Keratinocyte (primary cell): ENCODE results near the gene DAGLA. TPM values are rescaled to one million over a fixed set of nuclear protein-coding genes. Genes with fewer than 3 reads are reported as not detected.
"Not testable (repeated sequence)": the region's sequence is repeated elsewhere in the genome, so short reads cannot be mapped to it uniquely, and the experiment has no call there.

Experiments used
- DNase-seq: peaks from one replicate; pipeline ENCODE4 v3.0.0-alpha.2; 2011; ENCODE audit warnings: low read depth, missing footprints, low spot score
- FAIRE-seq: peaks from 2 replicates; lab custom pipeline; 2011; peaks lifted over from hg19 to GRCh38; lab: Jason Lieb, UNC
- H2AFZ ChIP-seq: 2 replicates; pipeline ENCODE4 v1.6.0; 2012; ENCODE audit warnings: low read length, control low read depth, inconsistent platforms; ENCODE audit not compliant: control insufficient read depth
- H3K27ac ChIP-seq: 2 replicates; pipeline ENCODE4 v1.5.1; 2011; ENCODE audit warnings: low read length; ENCODE audit not compliant: control insufficient read depth, insufficient read depth
- H3K27me3 ChIP-seq: 3 replicates; pipeline ENCODE4 v1.6.0; 2011; ENCODE audit warnings: low read length; ENCODE audit not compliant: control insufficient read depth, insufficient read depth; ENCODE audit errors: extremely low read depth
- H3K36me3 ChIP-seq, 2 experiments: 2 replicates in 1 of 2; 3 replicates in 1 of 2; pipeline ENCODE4 v1.5.1; 2011; ENCODE audit warnings: low read length in 2 of 2, mild to moderate bottlenecking in 1 of 2; ENCODE audit not compliant: control insufficient read depth in 2 of 2, insufficient read depth in 2 of 2; ENCODE audit errors: extremely low read depth in 1 of 2
- H3K4me1 ChIP-seq: 3 replicates; pipeline ENCODE4 v1.5.1; 2011; ENCODE audit warnings: low read length; ENCODE audit not compliant: control insufficient read depth, insufficient read depth; ENCODE audit errors: extremely low read depth
- H3K4me2 ChIP-seq: 3 replicates; pipeline ENCODE4 v1.6.0; 2011; ENCODE audit warnings: low read depth, low read length; ENCODE audit not compliant: control insufficient read depth, insufficient read depth; ENCODE audit errors: extremely low read depth
- H3K4me3 ChIP-seq, 3 experiments: fragments of 200-600 bp in 1 of 3; sonication (generic) in 1 of 3; 2 replicates in 2 of 3; 3 replicates in 1 of 3; pipeline ENCODE4 v1.5.1; 2011 to 2016; ENCODE audit warnings: low read length in 3 of 3, mild to moderate bottlenecking in 3 of 3, control low read depth in 2 of 3, inconsistent platforms in 1 of 3, low read depth in 1 of 3, mixed read lengths in 1 of 3, mixed run types in 1 of 3, moderate library complexity in 1 of 3; ENCODE audit not compliant: control insufficient read depth in 2 of 3, insufficient read depth in 2 of 3; ENCODE audit errors: extremely low read depth in 1 of 3
- H3K79me2 ChIP-seq: 2 replicates; pipeline ENCODE4 v1.6.0; 2012; ENCODE audit warnings: low read length; ENCODE audit not compliant: control insufficient read depth, insufficient read depth
- H3K9ac ChIP-seq: 3 replicates; pipeline ENCODE4 v1.6.0; 2011; ENCODE audit warnings: low read length; ENCODE audit not compliant: control insufficient read depth, insufficient read depth; ENCODE audit errors: extremely low read depth
- H3K9me1 ChIP-seq: 3 replicates; pipeline ENCODE4 v1.6.0; 2011; ENCODE audit warnings: low read length; ENCODE audit not compliant: control insufficient read depth, insufficient read depth; ENCODE audit errors: extremely low read depth
- H3K9me3 ChIP-seq: 2 replicates; pipeline ENCODE4 v1.5.1; 2012; ENCODE audit warnings: low read depth, low read length; ENCODE audit not compliant: control insufficient read depth
- H4K20me1 ChIP-seq: 3 replicates; pipeline ENCODE4 v1.6.0; 2011; ENCODE audit warnings: low read length; ENCODE audit not compliant: control insufficient read depth, insufficient read depth; ENCODE audit errors: extremely low read depth
- CTCF ChIP-seq, 3 experiments: IDR thresholded peaks in 1 of 3; conservative IDR thresholded peaks in 1 of 3; optimal IDR thresholded peaks in 1 of 3; 2 replicates in 2 of 3; 3 replicates in 1 of 3; pipeline versions ENCODE3 to v1.5.1; 2011; ENCODE audit warnings: low read length in 3 of 3, mild to moderate bottlenecking in 3 of 3, moderate library complexity in 2 of 3, control low read depth in 1 of 3, inconsistent platforms in 1 of 3; ENCODE audit not compliant: insufficient read depth in 2 of 3; ENCODE audit errors: extremely low read depth in 1 of 3
- EZH2 ChIP-seq: IDR thresholded peaks from one replicate; pipeline ENCODE4 v1.6.1; 2012; ENCODE audit warnings: inconsistent platforms, mild to moderate bottlenecking, low read length, moderate library complexity
- dilution Hi-C: fragments of 300-500 bp; cut with MboI; formaldehyde crosslinking; loops from one replicate; pipeline ENCODE4 v1.7.0; 2020; ENCODE audit warnings: low sequenced_read_pairs; ENCODE audit not compliant: extremely low pct_ligation_motif_present
- polyA plus RNA-seq, 5 experiments: library from polyadenylated mRNA; depleted of rRNA in 3 of 5; stranded (reverse) in 3 of 5; stranded (forward) in 1 of 5; unstranded in 1 of 5; fragments of >200 nt; gene quantifications; 1 replicate in 1 of 5; 2 replicates in 3 of 5; 3 replicates in 1 of 5; pipeline versions ENCODE4 v1.2.1 to v1.2.3, GENCODE V29; 2011 to 2012; ENCODE audit warnings: missing spikeins in 2 of 5, low read depth in 1 of 5, low replicate concordance in 1 of 5

DAGLA gene
- polyA plus RNA-seq, 1 donor (not counting 4 experiments of a cell fraction or from before 2014, with no cell fraction given): 0.03 TPM

GRCh38 chr11:61659413-61660196 is 20.6 kb upstream of the DAGLA start:
- Histone ChIP-seq H3K4me2 (no peak overlapping the region), H3K9ac (no peak overlapping the region), H2AFZ (no peak overlapping the region), H3K4me1 (no peaks in the 10 kb centered on the region), H3K9me3 (no peaks in the 10 kb centered on the region), H3K4me3 (no peak overlapping the region), H3K27ac (no peak overlapping the region), H3K79me2 (no peaks in the 10 kb centered on the region), H3K36me3 (no peaks in the 10 kb centered on the region), H3K9me1 (no peaks in the 10 kb centered on the region), H3K27me3 (peaks cover 5% of the 10 kb centered on the region), H4K20me1 (no peaks in the 10 kb centered on the region)
- FAIRE-seq (no peak), DNase-seq (no peak)
- TF ChIP-seq EZH2 (no peak), CTCF (optimal IDR thresholded peaks at IDR 0.05 in 1 of 3, IDR thresholded peaks at IDR 0.05 in 1 of 3, conservative IDR thresholded peaks at IDR 0.05 in 1 of 3; ENCODE audit: extremely low read depth in 1 of 3, insufficient read depth in 2 of 3, low read length in 3 of 3) (no peak)
- dilution Hi-C loops: no loop called here

GRCh38 chr11:61660997-61661396 is 19.2 kb upstream of the DAGLA start:
- H3K4me2 ChIP-seq, H2AFZ ChIP-seq, H4K20me1 ChIP-seq, H3K36me3 ChIP-seq, H3K4me3 ChIP-seq, H3K9me3 ChIP-seq, H3K79me2 ChIP-seq, H3K4me1 ChIP-seq, H3K27me3 ChIP-seq, dilution Hi-C loops, H3K9me1 ChIP-seq, DNase-seq, H3K27ac ChIP-seq, H3K9ac ChIP-seq, FAIRE-seq: not testable (repeated sequence)
- TF ChIP-seq CTCF (optimal IDR thresholded peaks at IDR 0.05 in 1 of 3, IDR thresholded peaks at IDR 0.05 in 1 of 3, conservative IDR thresholded peaks at IDR 0.05 in 1 of 3; ENCODE audit: extremely low read depth in 1 of 3, insufficient read depth in 2 of 3, low read length in 3 of 3): peak in 1 of 3 experiments; percentile 3
